RWPE1 (cell line): ENCODE measurements around the gene SCRN1.

Source experiments
- CTCF ChIA-PET: fragments of 350-600 bp; sonication (Branson Sonifier 250); formaldehyde crosslinking; extraction: SDS; loops from one replicate; lab custom pipeline; 2021; lab: Yijun Ruan, JAX
- POLR2A ChIA-PET: fragments of 400-600 bp; formaldehyde crosslinking; extraction: SDS; loops from one replicate; lab custom pipeline; 2020; ENCODE audit warnings: antibody characterized with exemption; ENCODE audit not compliant: low non-redundant PET; lab: Yijun Ruan, JAX
- DNase-seq: peaks from one replicate; pipeline ENCODE4 v3.0.0; 2012; ENCODE audit warnings: low spot score
- H3K27ac ChIP-seq: fragments of 450-650 bp; 2 replicates; pipeline ENCODE4 v1.5.1; 2017
- CTCF ChIP-seq: fragments of 450-650 bp; conservative IDR thresholded peaks from 2 replicates; pipeline ENCODE4 v1.5.1; 2017; ENCODE audit warnings: low read depth, mild to moderate bottlenecking

SCRN1 gene

GRCh38 chr7:29929018-29929807, 60.4 kb downstream of the SCRN1 start:
- no peak overlapping the region for H3K27ac ChIP-seq
- POLR2A ChIA-PET: no interaction called here
- CTCF ChIA-PET: interaction anchor here (0.9 kb wide), 1 partner anchor 9 kb away, joined by 3 read pairs; no protein-coding TSS in a partner anchor
- no peak for DNase-seq
- TF ChIP-seq CTCF: no peak

- no peak for TF ChIP-seq CTCF
- DNase-seq: no peak
- ChIA-PET POLR2A (no interaction called here), CTCF (interaction anchor here (0.5 to 0.7 kb wide), 2 partner anchors 33 to 49 kb away, joined by 3 read pairs; no protein-coding TSS in a partner anchor)
- H3K27ac ChIP-seq: no peak overlapping the region
Measured at GRCh38 chr7:29926741-29927140, 62.9 kb downstream of the SCRN1 start.

GRCh38 chr7:29926216-29926615, 63.4 kb downstream of the SCRN1 start:
- H3K27ac ChIP-seq: no peak overlapping the region
- CTCF ChIA-PET: interaction anchor here (0.5 to 0.7 kb wide), 2 partner anchors 33 to 49 kb away, joined by 3 read pairs; no protein-coding TSS in a partner anchor

GRCh38 chr7:29924684-29925083, 64.9 kb downstream of the SCRN1 start:
- no peak for TF ChIP-seq CTCF
- no peak overlapping the region for H3K27ac ChIP-seq
- POLR2A ChIA-PET: no interaction called here
- CTCF ChIA-PET: interaction anchor here (0.6 kb wide), 1 partner anchor 175 kb away, joined by 4 read pairs; no protein-coding TSS in a partner anchor
- DNase-seq: no peak

More at GRCh38 chr7:29926216-29926615, 63.4 kb downstream of the SCRN1 start:
- no peak for DNase-seq
- no peak for TF ChIP-seq CTCF
- POLR2A ChIA-PET: no interaction called here

GRCh38 chr7:29924006-29924405, 65.6 kb downstream of the SCRN1 start:
- no peak for TF ChIP-seq CTCF
- ChIA-PET POLR2A (no interaction called here), CTCF (interaction anchor here (0.6 kb wide), 1 partner anchor 99 kb away, joined by 4 read pairs; no protein-coding TSS in a partner anchor)
- DNase-seq: no peak
- H3K27ac ChIP-seq: no peak overlapping the region

GRCh38 chr7:29922921-29923700, 66.5 kb downstream of the SCRN1 start:
- CTCF ChIA-PET: interaction anchor here (0.6 to 2.7 kb wide), 3 partner anchors 9 to 48 kb away, joined by 3 to 11 read pairs (median 4); no protein-coding TSS in a partner anchor
- no peak for TF ChIP-seq CTCF
- POLR2A ChIA-PET: no interaction called here
- DNase-seq: no peak
- H3K27ac ChIP-seq: no peak overlapping the region
